Prostate gland (tissue), 2 donors: ENCODE results near the gene SRP68. TPM values are rescaled to one million over a fixed set of nuclear protein-coding genes. Genes with fewer than 3 reads are reported as not detected.

ENCODE experiments used
- DNase-seq: peaks from one replicate; pipeline ENCODE4 v3.0.0-alpha.2; 2019; ENCODE audit warnings: low spot score
- H3K27ac ChIP-seq, 2 donors: fragments of 200-600 bp; sonication (generic); 2 replicates each; pipeline ENCODE4 v1.5.1; 2017 to 2019
- H3K27me3 ChIP-seq: fragments of 200-600 bp; sonication (generic); replicated peaks from 2 replicates; pipeline ENCODE4 v1.5.1; 2019; ENCODE audit not compliant: insufficient read depth
- H3K36me3 ChIP-seq, 2 donors: fragments of 200-600 bp; sonication (generic); 1 replicate in 1 of 2; 2 replicates in 1 of 2; pipeline versions ENCODE4 v1.5.1 to v1.8.1; 2017 to 2019
- H3K4me1 ChIP-seq: fragments of 200-600 bp; sonication (generic); replicated peaks from 2 replicates; pipeline ENCODE4 v1.5.1; 2019
- H3K4me3 ChIP-seq, 2 donors: fragments of 200-600 bp; sonication (generic); 2 replicates each; pipeline ENCODE4 v1.5.1; 2017 to 2019
- H3K9me3 ChIP-seq: fragments of 200-600 bp; sonication (generic); 2 replicates; pipeline ENCODE4 v1.5.1; 2017
- CTCF ChIP-seq, 4 experiments: fragments of 200-600 bp in 2 of 4; fragments of 450-650 bp in 2 of 4; sonication (generic) in 2 of 4; IDR thresholded peaks; 1 replicate in 3 of 4; 2 replicates in 1 of 4; pipeline ENCODE4 v1.5.1; 2016 to 2019; ENCODE audit warnings: antibody characterized with exemption in 4 of 4, mild to moderate bottlenecking in 2 of 4, moderate library complexity in 2 of 4
- POLR2A ChIP-seq: fragments of 450-650 bp; IDR thresholded peaks from one replicate; pipeline ENCODE4 v1.6.1; 2016; ENCODE audit warnings: antibody characterized with exemption, mild to moderate bottlenecking
- POLR2AphosphoS5 ChIP-seq: sonication (generic); formaldehyde crosslinking; IDR thresholded peaks from one replicate; pipeline ENCODE4 v1.6.1; 2017; ENCODE audit warnings: antibody characterized with exemption
- WGBS: methylation state at CpG from one replicate; pipeline ENCODE4 v1.1.5; 2018; 5-methylcytosine and 5-hydroxymethylcytosine counted together
- intact Hi-C: fragments of 100-400 bp; cut with DNase I; formaldehyde crosslinking; loops from one replicate; pipeline ENCODE4 v1.14.2; 2022
- total RNA-seq, 2 donors: library from RNA; depleted of rRNA; stranded (reverse); fragments of >200 nt; gene quantifications; one replicate each; pipeline ENCODE4 v1.1.0, GENCODE V29; 2016

The SRP68 gene
- total RNA-seq, 2 donors from 2014 or later, result 33.5 to 51.2 TPM

DNA sequence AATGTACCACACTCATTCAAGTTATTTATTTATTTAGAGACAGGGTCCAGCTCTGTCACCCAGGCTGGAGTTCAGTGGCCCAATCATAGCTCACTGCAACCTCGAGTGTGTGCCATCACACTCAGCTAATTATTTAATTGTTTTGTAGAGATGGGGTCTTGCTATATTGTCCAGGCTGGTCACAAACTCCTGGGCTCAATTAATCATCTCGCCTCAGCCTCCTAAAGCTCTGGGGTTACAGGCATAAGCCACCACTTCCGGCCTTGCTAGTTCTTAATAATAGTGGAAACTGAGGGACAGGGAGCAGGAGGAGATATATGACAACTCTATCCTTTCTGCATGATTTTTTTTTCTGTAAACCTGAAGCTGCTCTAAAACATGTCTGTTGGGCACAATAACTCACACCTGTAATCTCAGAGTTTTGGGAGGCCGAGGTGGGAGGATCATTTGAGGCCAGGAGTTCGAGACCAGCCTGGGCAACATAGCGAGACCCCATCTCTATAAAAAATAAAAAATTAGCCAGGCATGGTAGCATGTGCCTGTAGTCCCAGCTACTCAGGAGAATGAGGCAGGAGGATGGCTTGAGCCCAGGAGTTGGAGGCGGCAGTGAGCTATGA lies 42.9 kb upstream of the SRP68 start:
- no peak for DNase-seq
- no peaks in the 10 kb centered on the region for H3K36me3 ChIP-seq
- no peaks in the 10 kb centered on the region for H3K4me1 ChIP-seq
- TF ChIP-seq POLR2AphosphoS5, result no peak
- no peak for TF ChIP-seq POLR2A
- no peak for TF ChIP-seq CTCF (IDR thresholded peaks at IDR 0.05)
- H3K27ac ChIP-seq, result no peak overlapping the region
- H3K27me3 ChIP-seq, result no peaks in the 10 kb centered on the region
- no peak overlapping the region for H3K4me3 ChIP-seq
- intact Hi-C loops, result no loop called here
- H3K9me3 ChIP-seq, result no peaks in the 10 kb centered on the region
- WGBS, result 92% methylated on average over 7 of the region's 7 CpGs

- intact Hi-C loops, result no loop called here
- WGBS, result 94% methylated on average over 2 of the region's 2 CpGs
- no peak overlapping the region for H3K4me3 ChIP-seq
- no peak for TF ChIP-seq POLR2A
- TF ChIP-seq POLR2AphosphoS5, result no peak
- no peak for TF ChIP-seq CTCF (IDR thresholded peaks at IDR 0.05)
- H3K27ac ChIP-seq, result no peak overlapping the region
- no peaks in the 10 kb centered on the region for H3K36me3 ChIP-seq
- H3K27me3 ChIP-seq, result no peaks in the 10 kb centered on the region
- DNase-seq, result no peak
- no peaks in the 10 kb centered on the region for H3K4me1 ChIP-seq
- no peaks in the 10 kb centered on the region for H3K9me3 ChIP-seq
Measured at GRCh38 chr17:76111956-76112355, 39.6 kb upstream of the SRP68 start.

DNA sequence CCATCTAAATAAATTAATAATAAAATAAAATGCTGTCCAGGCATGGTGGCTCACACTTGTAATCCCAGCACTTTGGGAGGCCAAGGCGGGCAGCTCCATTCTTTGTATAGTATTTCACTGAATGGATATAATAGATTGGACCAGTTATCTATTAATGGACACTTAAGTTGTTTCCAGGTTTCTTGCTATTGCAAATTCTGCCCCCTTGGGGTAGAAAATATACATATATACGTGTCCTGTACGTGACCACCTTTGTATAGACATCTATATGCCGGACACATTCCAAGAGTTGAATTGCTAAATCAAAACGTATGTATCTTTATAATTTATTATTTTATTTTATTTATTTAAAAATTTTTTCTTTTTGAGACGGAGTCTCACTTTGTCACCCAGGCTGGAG lies 35.2 kb upstream of the SRP68 start:
- DNase-seq, result no peak
- no peaks in the 10 kb centered on the region for H3K9me3 ChIP-seq
- no peak overlapping the region for H3K4me3 ChIP-seq
- intact Hi-C loops, result no loop called here
- TF ChIP-seq POLR2AphosphoS5, result no peak
- H3K27me3 ChIP-seq, result no peaks in the 10 kb centered on the region
- H3K4me1 ChIP-seq, result no peaks in the 10 kb centered on the region
- H3K36me3 ChIP-seq, result no peaks in the 10 kb centered on the region
- 90% methylated on average over 6 of the region's 6 CpGs for WGBS
- no peak overlapping the region for H3K27ac ChIP-seq

DNA sequence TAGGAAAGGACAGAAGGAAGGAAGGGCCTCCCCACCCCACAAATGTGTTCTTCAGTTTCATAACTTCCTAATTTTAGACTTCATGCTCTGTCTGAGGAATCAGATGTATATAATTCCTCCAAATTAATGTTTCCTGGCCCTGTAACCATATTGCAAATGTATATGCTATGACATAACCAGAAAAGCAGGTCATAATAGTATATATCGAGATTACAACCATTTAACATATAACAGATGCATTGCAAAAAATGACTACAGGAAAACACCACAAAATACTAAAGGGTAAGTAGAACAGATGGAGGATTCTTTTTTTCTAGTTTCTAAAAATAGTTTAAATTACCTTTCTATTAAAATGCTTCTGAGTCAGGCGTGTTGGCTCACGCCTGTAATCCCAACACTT lies 34.4 kb upstream of the SRP68 start:
- H3K27ac ChIP-seq, result no peak overlapping the region
- no peak for TF ChIP-seq POLR2A
- no peak for TF ChIP-seq CTCF (IDR thresholded peaks at IDR 0.05)
- no peak for TF ChIP-seq POLR2AphosphoS5
- H3K4me3 ChIP-seq, result no peak overlapping the region
- intact Hi-C loops, result no loop called here
- no peaks in the 10 kb centered on the region for H3K27me3 ChIP-seq
- no peaks in the 10 kb centered on the region for H3K9me3 ChIP-seq
- H3K36me3 ChIP-seq, result no peaks in the 10 kb centered on the region
- DNase-seq, result no peak
- H3K4me1 ChIP-seq, result peaks cover 4% of the 10 kb centered on the region
- 67% methylated on average over 3 of the region's 3 CpGs for WGBS

DNA sequence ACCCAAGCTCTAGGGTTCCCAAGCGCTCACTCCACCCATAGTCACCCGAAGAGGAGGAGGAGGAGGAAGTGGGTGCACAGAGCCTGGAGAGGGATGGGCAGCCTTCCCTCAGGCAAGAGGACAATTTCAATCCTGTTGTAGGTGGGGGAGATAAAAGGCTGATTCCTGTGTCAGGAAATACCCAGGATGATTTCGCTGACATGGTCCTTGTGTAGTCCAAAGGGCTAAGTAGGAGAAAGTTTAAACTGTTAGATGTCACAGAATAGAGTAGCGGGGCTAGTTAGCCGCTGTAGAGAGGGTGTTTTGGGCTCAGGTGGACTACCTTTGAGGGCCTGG lies 32.5 kb upstream of the SRP68 start:
- intact Hi-C loops, result no loop called here

More for the DNA sequence above, 32.5 kb upstream of the SRP68 start:
- Histone ChIP-seq H3K27ac (no peak overlapping the region), H3K4me3 (no peak overlapping the region), H3K36me3 (peaks cover 2 to 4% of the 10 kb centered on the region in 2 donors), H3K27me3 (no peaks in the 10 kb centered on the region), H3K9me3 (no peaks in the 10 kb centered on the region), H3K4me1 (peaks cover 6% of the 10 kb centered on the region)
- TF ChIP-seq POLR2A (no peak), POLR2AphosphoS5 (no peak), CTCF (IDR thresholded peaks at IDR 0.05) (no peak)
- DNase-seq, result no peak
- WGBS, result 76% methylated on average over 5 of the region's 5 CpGs
